Measurements from ENCODE around the gene WASF3. TPM values are rescaled to one million over a fixed set of nuclear protein-coding genes. Genes with fewer than 3 reads are reported as not detected.

Gene WASF3
- total and polyA plus RNA-seq, 10 of the 15 experiments (the other 5 are each of a cell fraction or from before 2014, with no cell fraction given) = under 0.01 to 0.10 (median 0.01) TPM; not detected in 7

GRCh38 chr13:26601669-26602068 is 44.2 kb downstream of the WASF3 start:
- Histone ChIP-seq H3K36me3 (ENCODE audit: control insufficient read depth in 2 of 2, insufficient read depth in 2 of 2, low read length in 1 of 2) (no peaks in the 10 kb centered on the region), H3K4me3 (no peak overlapping the region), H3K9me3 (replicated peaks; ENCODE audit: control insufficient read depth, insufficient read depth, low read length) (no peaks in the 10 kb centered on the region), H3K9ac (ENCODE audit: control insufficient read depth, insufficient read depth, low read length) (no peak overlapping the region), H3K4me1 (ENCODE audit: control insufficient read depth, insufficient read depth, low read length) (no peaks in the 10 kb centered on the region), H3K79me2 (ENCODE audit: control insufficient read depth, insufficient read depth, low read length) (no peaks in the 10 kb centered on the region), H2AFZ (ENCODE audit: control insufficient read depth, low read depth, low read length) (no peak overlapping the region), H3K4me2 (ENCODE audit: control insufficient read depth, insufficient read depth) (no peak overlapping the region), H3K27me3 (replicated peaks in 1 of 2; ENCODE audit: control insufficient read depth in 2 of 2, insufficient read depth in 2 of 2, low read length in 1 of 2) (no peaks in the 10 kb centered on the region), H4K20me1 (ENCODE audit: control insufficient read depth, insufficient read depth) (no peaks in the 10 kb centered on the region), H3K27ac (ENCODE audit: control insufficient read depth, insufficient read depth) (no peak overlapping the region)
- ChIA-PET RAD21 (ENCODE audit: unreplicated experiment) (no interaction called here), SMC1A (ENCODE audit: uncharacterized antibody, unreplicated experiment) (interaction anchor here (1.0 kb wide), 1 partner anchor 17 kb away, joined by 3 read pairs; no protein-coding TSS in a partner anchor), POLR2A (no interaction called here), CTCF (interaction anchor here (1.0 kb wide), 1 partner anchor 417 kb away, joined by 3 read pairs; no protein-coding TSS in a partner anchor)
- ATAC-seq (peak; percentile 82), FAIRE-seq (no peak), DNase-seq (ENCODE audit: low read depth, low spot score) (peak; percentile 15)
- intact Hi-C loops (cut with micrococcal nuclease; ENCODE audit: unreplicated experiment) (loop anchor here (10.0 kb wide), 1 partner anchor 417 kb away; no protein-coding TSS in a partner anchor), in situ Hi-C loops (cut with MboI) (no loop called here)
- BruUV-seq (replicated peaks) = no TSS peak
- WGBS (ENCODE audit: insufficient coverage, insufficient replicate concordance, low lambda C conversion rate, missing lambda C conversion rate) = 3% methylated on average over 2 of the region's 2 CpGs
- TF ChIP-seq CHD2 (IDR thresholded peaks at IDR 0.05; ENCODE audit: borderline replicate concordance, low read depth, low read length) (no peak), SPI1 (IDR thresholded peaks at IDR 0.05; ENCODE audit: borderline replicate concordance, insufficient read depth, low read depth, low read length) (peak; percentile 67; the same call in 1 of the 2 replicates), RCOR1 (conservative IDR thresholded peaks at IDR 0.05; ENCODE audit: low read depth, low read length) (no peak), STAT1 (conservative IDR thresholded peaks at IDR 0.05) (no peak), BCLAF1 (IDR thresholded peaks at IDR 0.05) (no peak), NFYB (IDR thresholded peaks at IDR 0.05; ENCODE audit: insufficient read depth, low read depth, low read length) (no peak), POU2F2 (IDR thresholded peaks at IDR 0.05; ENCODE audit: borderline replicate concordance, low read depth, low read length) (peak; percentile 83; the same call in 2 of the 3 replicates), PBX3 (IDR thresholded peaks at IDR 0.05; ENCODE audit: insufficient replicate concordance, low read depth, low read length) (no peak), CTCF (IDR thresholded peaks at IDR 0.05 in 2 of 3, conservative IDR thresholded peaks at IDR 0.05 in 1 of 3; ENCODE audit: control insufficient read depth in 2 of 3, extremely low read depth in 1 of 3, insufficient read depth in 1 of 3, low read depth in 3 of 3, low read length in 3 of 3) (peak in 1 of 3 experiments; percentile 17; a peak in 1 of 6 replicates), ZNF592 (IDR thresholded peaks at IDR 0.05) (no peak), IKZF1 (conservative IDR thresholded peaks at IDR 0.05) (no peak), CBFB (IDR thresholded peaks at IDR 0.05; ENCODE audit: low read depth) (no peak), ASH2L (IDR thresholded peaks at IDR 0.05; ENCODE audit: borderline replicate concordance, low read depth) (no peak)
